ENCODE data around the gene PRM1.

The PRM1 gene

GRCh38 chr16:11272484-11272883, 8.6 kb downstream of the PRM1 start:
- H4K20me1 ChIP-seq (ENCODE audit: control insufficient read depth, insufficient read depth, low read depth, low read length) = no peaks in the 10 kb centered on the region

DNA sequence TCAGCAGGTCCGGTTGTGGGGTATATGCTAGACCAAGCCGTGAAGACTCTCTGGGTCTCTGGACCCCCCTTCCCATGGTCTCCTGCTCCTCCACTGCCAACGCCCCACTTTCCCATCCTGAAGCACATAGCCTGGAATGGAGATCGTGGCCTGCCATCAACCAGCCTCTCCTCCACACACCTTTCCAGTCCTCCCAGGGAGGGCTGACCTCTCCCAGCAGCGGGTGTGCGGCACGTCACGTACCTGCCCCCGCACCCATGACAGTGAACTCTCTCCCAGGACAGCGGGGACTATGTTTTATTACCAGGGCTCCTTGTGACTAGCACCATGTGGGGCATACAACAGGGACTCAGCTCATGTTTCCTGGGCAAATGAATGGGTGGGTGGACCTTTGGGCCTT, 9.5 kb downstream of the PRM1 start:
- H3K4me3 ChIP-seq (ENCODE audit: low read length) = no peak overlapping the region
- H3K27me3 ChIP-seq (ENCODE audit: control insufficient read depth, low read length) = no peaks in the 10 kb centered on the region
- no peak overlapping the region for H3K4me2 ChIP-seq (ENCODE audit: low read length)
- no peaks in the 10 kb centered on the region for H3K79me2 ChIP-seq (ENCODE audit: control insufficient read depth, low read length)
- no peaks in the 10 kb centered on the region for H3F3A ChIP-seq (ENCODE audit: control insufficient read depth, insufficient read depth)
- H3K36me3 ChIP-seq (ENCODE audit: control insufficient read depth, low read length) = no peaks in the 10 kb centered on the region
- no peaks in the 10 kb centered on the region for H3K4me1 ChIP-seq (ENCODE audit: control insufficient read depth, low read length)
- H3K9me2 ChIP-seq (replicated peaks; ENCODE audit: control insufficient read depth, low read length) = no peaks in the 10 kb centered on the region
- no peaks in the 10 kb centered on the region for H3K9me3 ChIP-seq (ENCODE audit: control insufficient read depth, insufficient read depth, low read length)
- H3K27ac ChIP-seq (ENCODE audit: low read depth, low read length) = no peak overlapping the region
- no peaks in the 10 kb centered on the region for H4K20me1 ChIP-seq (ENCODE audit: control insufficient read depth, insufficient read depth, low read depth, low read length)
- no peak for TF ChIP-seq EZH2phosphoT487 (IDR thresholded peaks at IDR 0.05; ENCODE audit: borderline replicate concordance, low read length)
- TF ChIP-seq, protein P1, sequence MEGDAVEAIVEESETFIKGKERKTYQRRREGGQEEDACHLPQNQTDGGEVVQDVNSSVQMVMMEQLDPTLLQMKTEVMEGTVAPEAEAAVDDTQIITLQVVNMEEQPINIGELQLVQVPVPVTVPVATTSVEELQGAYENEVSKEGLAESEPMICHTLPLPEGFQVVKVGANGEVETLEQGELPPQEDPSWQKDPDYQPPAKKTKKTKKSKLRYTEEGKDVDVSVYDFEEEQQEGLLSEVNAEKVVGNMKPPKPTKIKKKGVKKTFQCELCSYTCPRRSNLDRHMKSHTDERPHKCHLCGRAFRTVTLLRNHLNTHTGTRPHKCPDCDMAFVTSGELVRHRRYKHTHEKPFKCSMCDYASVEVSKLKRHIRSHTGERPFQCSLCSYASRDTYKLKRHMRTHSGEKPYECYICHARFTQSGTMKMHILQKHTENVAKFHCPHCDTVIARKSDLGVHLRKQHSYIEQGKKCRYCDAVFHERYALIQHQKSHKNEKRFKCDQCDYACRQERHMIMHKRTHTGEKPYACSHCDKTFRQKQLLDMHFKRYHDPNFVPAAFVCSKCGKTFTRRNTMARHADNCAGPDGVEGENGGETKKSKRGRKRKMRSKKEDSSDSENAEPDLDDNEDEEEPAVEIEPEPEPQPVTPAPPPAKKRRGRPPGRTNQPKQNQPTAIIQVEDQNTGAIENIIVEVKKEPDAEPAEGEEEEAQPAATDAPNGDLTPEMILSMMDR (IDR thresholded peaks at IDR 0.05; ENCODE audit: low read depth, low read length, poor library complexity, severe bottlenecking) = no peak

More at GRCh38 chr16:11272484-11272883, 8.6 kb downstream of the PRM1 start:
- Histone ChIP-seq H3K27me3 (ENCODE audit: control insufficient read depth, low read length) (no peaks in the 10 kb centered on the region), H3F3A (ENCODE audit: control insufficient read depth, insufficient read depth) (no peaks in the 10 kb centered on the region), H3K4me3 (ENCODE audit: low read length) (no peak overlapping the region), H3K9me3 (ENCODE audit: control insufficient read depth, insufficient read depth, low read length) (no peaks in the 10 kb centered on the region), H3K79me2 (ENCODE audit: control insufficient read depth, low read length) (no peaks in the 10 kb centered on the region), H3K27ac (ENCODE audit: low read depth, low read length) (no peak overlapping the region), H3K4me2 (ENCODE audit: low read length) (no peak overlapping the region), H3K9me2 (replicated peaks; ENCODE audit: control insufficient read depth, low read length) (no peaks in the 10 kb centered on the region), H3K4me1 (ENCODE audit: control insufficient read depth, low read length) (no peaks in the 10 kb centered on the region), H3K36me3 (ENCODE audit: control insufficient read depth, low read length) (no peaks in the 10 kb centered on the region)
- TF ChIP-seq EZH2phosphoT487 (IDR thresholded peaks at IDR 0.05; ENCODE audit: borderline replicate concordance, low read length) = no peak
- TF ChIP-seq, protein P1 (IDR thresholded peaks at IDR 0.05; ENCODE audit: low read depth, low read length, poor library complexity, severe bottlenecking) = no peak

DNA sequence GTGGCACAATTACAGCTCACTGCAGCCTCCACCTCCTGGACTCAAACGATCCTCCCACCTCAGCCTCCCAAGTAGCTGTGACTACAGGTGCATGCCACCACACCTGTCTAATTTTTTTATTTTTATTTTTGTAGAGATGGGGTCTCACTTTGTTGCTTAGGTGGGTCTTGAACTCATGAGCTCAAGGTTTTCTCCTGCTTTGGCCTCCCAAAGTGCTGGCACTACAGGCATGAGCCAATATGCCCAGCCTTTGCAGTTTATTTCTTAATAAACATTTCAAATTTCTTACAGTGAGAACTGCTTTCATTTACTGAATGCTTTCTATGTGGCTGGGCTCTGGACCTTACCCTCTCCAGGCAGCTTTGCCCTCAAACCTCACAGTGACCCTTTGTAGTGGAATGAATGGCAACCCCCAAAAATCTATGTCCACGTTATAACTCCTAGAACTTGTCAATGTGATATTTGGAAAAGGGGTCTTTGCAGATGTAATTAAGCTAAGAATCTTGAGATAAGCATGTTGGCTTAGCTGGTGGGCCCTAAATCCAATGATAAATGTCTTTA, 10.4 kb downstream of the PRM1 start:
- no peaks in the 10 kb centered on the region for H3K9me2 ChIP-seq (replicated peaks; ENCODE audit: control insufficient read depth, low read length)
- no peak overlapping the region for H3K4me2 ChIP-seq (ENCODE audit: low read length)
- no peaks in the 10 kb centered on the region for H3K36me3 ChIP-seq (ENCODE audit: control insufficient read depth, low read length)
- no peak overlapping the region for H3K4me3 ChIP-seq (ENCODE audit: low read length)
- H4K20me1 ChIP-seq (ENCODE audit: control insufficient read depth, insufficient read depth, low read depth, low read length) = no peaks in the 10 kb centered on the region
- no peaks in the 10 kb centered on the region for H3K27me3 ChIP-seq (ENCODE audit: control insufficient read depth, low read length)
- TF ChIP-seq, protein P1 (IDR thresholded peaks at IDR 0.05; ENCODE audit: low read depth, low read length, poor library complexity, severe bottlenecking) = no peak
- no peak for TF ChIP-seq EZH2phosphoT487 (IDR thresholded peaks at IDR 0.05; ENCODE audit: borderline replicate concordance, low read length)
- H3K79me2 ChIP-seq (ENCODE audit: control insufficient read depth, low read length) = no peaks in the 10 kb centered on the region
- no peaks in the 10 kb centered on the region for H3K9me3 ChIP-seq (ENCODE audit: control insufficient read depth, insufficient read depth, low read length)
- no peak overlapping the region for H3K27ac ChIP-seq (ENCODE audit: low read depth, low read length)
- no peaks in the 10 kb centered on the region for H3F3A ChIP-seq (ENCODE audit: control insufficient read depth, insufficient read depth)
- no peaks in the 10 kb centered on the region for H3K4me1 ChIP-seq (ENCODE audit: control insufficient read depth, low read length)

Measured in DOHH2 (cell line).